Karpas-422 (cell line): ENCODE data around the gene C2CD2L. TPM values are rescaled to one million over a fixed set of nuclear protein-coding genes. Genes with fewer than 3 reads are reported as not detected.
A peak's percentile ranks its signal among the peaks of the same experiment; 100 is the strongest.
"Not testable (repeated sequence)": the region's sequence is repeated elsewhere in the genome, so short reads cannot be mapped to it uniquely, and the experiment has no call there.

ENCODE experiments used
- DNase-seq: peaks from one replicate; pipeline ENCODE4 v3.0.0-alpha.2; 2015
- H2AFZ ChIP-seq: fragments of 200-600 bp; sonication (generic); 2 replicates; pipeline ENCODE4 v1.6.1; 2014; ENCODE audit warnings: antibody characterized with exemption, low read length, mixed read lengths
- H3K27ac ChIP-seq: fragments of 200-600 bp; sonication (generic); 2 replicates; pipeline ENCODE4 v1.5.1; 2014; ENCODE audit warnings: mild to moderate bottlenecking, low read length, moderate library complexity
- H3K27me3 ChIP-seq: fragments of 200-600 bp; sonication (generic); 2 replicates; pipeline ENCODE4 v1.6.1; 2014; ENCODE audit warnings: low read length, mixed read lengths
- H3K36me3 ChIP-seq: fragments of 200-600 bp; sonication (generic); 2 replicates; pipeline ENCODE4 v1.6.1; 2014; ENCODE audit warnings: low read length, mixed read lengths; ENCODE audit not compliant: insufficient read depth
- H3K4me1 ChIP-seq: fragments of 200-600 bp; sonication (generic); 2 replicates; pipeline ENCODE4 v1.6.1; 2014; ENCODE audit warnings: mild to moderate bottlenecking, low read length, mixed read lengths
- H3K4me2 ChIP-seq: fragments of 200-600 bp; sonication (generic); 2 replicates; pipeline ENCODE4 v1.6.1; 2014; ENCODE audit warnings: low read length, low read depth, mild to moderate bottlenecking; ENCODE audit not compliant: poor library complexity, severe bottlenecking
- H3K4me3 ChIP-seq: fragments of 200-600 bp; sonication (generic); 2 replicates; pipeline ENCODE4 v1.5.1; 2014; ENCODE audit warnings: mild to moderate bottlenecking, antibody characterized with exemption, low read length, mixed read lengths
- H3K79me2 ChIP-seq: fragments of 200-600 bp; sonication (generic); 2 replicates; pipeline ENCODE4 v1.6.1; 2014; ENCODE audit warnings: mild to moderate bottlenecking, low read length, mixed read lengths
- H3K9ac ChIP-seq: fragments of 200-600 bp; sonication (generic); 2 replicates; pipeline ENCODE4 v1.6.0; 2014; ENCODE audit warnings: low read length
- H3K9me2 ChIP-seq: fragments of 200-600 bp; sonication (generic), shearing (Covaris generic); replicated peaks from 2 replicates; pipeline ENCODE4 v1.6.0; 2014; ENCODE audit warnings: mild to moderate bottlenecking, low read length, moderate library complexity; ENCODE audit not compliant: insufficient read depth
- H3K9me3 ChIP-seq: fragments of 300-700, 200-600 bp; sonication (generic); 2 replicates; pipeline ENCODE4 v1.6.1; 2014; ENCODE audit warnings: low read length, mixed read lengths
- H4K20me1 ChIP-seq: fragments of 200-600 bp; sonication (generic); 2 replicates; pipeline ENCODE4 v1.6.1; 2014; ENCODE audit warnings: mild to moderate bottlenecking, antibody characterized with exemption, low read length, low read depth; ENCODE audit not compliant: insufficient read depth
- total RNA-seq: library from RNA; depleted of rRNA; stranded (reverse); fragments of >200 nt; shearing (Covaris generic); gene quantifications from 2 replicates; pipeline ENCODE4 v1.2.3, GENCODE V29; 2014; ENCODE audit warnings: low replicate concordance; rRNA removed

C2CD2L gene
- 10.1 and 11.9 TPM in 2 replicates for total RNA-seq

GRCh38 chr11:119106564-119107537 is at the start of gene C2CD2L:
Gene C2CD2L (plus strand): TSS chr11:119107344. CDS start chr11:119107742, 398 bp downstream.
- Histone ChIP-seq H3K27ac (peak within 1 kb of the TSS; percentile 88), H3K4me3 (peak within 1 kb of the TSS; percentile 80), H4K20me1 (no peaks in the 10 kb centered on the region), H3K9me2 (no peaks in the 10 kb centered on the region), H3K4me2 (peak within 1 kb of the TSS; percentile 80), H3K9ac (peak within 1 kb of the TSS; percentile 82), H3K27me3 (no peaks in the 10 kb centered on the region), H2AFZ (0 out of 2 replicates have a peak within 1 kb of the TSS, but pooled peaks have one; percentile 56), H3K36me3 (no peaks in the 10 kb centered on the region; the same call in 1 of the 2 replicates), H3K4me1 (peaks cover 50% of the 10 kb centered on the region), H3K9me3 (no peaks in the 10 kb centered on the region), H3K79me2 (peaks cover 28% of the 10 kb centered on the region)
- DNase-seq = peak; percentile 94

GRCh38 chr11:119059128-119059527 is 48.0 kb upstream of the C2CD2L start:
- not testable (repeated sequence) for H3K9ac ChIP-seq, H4K20me1 ChIP-seq, H3K27me3 ChIP-seq, DNase-seq, H3K4me2 ChIP-seq, H3K9me2 ChIP-seq, H2AFZ ChIP-seq, H3K36me3 ChIP-seq, H3K9me3 ChIP-seq, H3K27ac ChIP-seq, H3K4me3 ChIP-seq
- Histone ChIP-seq H3K4me1 (peaks cover 15% of the 10 kb centered on the region), H3K79me2 (peaks cover 25% of the 10 kb centered on the region)

- Histone ChIP-seq H3K79me2 (peaks cover 21% of the 10 kb centered on the region), H2AFZ (no peak overlapping the region), H3K4me2 (no peak overlapping the region), H3K9me2 (no peaks in the 10 kb centered on the region), H3K9me3 (no peaks in the 10 kb centered on the region), H3K4me1 (peaks cover 10% of the 10 kb centered on the region), H3K27me3 (no peaks in the 10 kb centered on the region), H3K27ac (no peak overlapping the region), H4K20me1 (no peaks in the 10 kb centered on the region), H3K9ac (no peak overlapping the region), H3K36me3 (no peaks in the 10 kb centered on the region), H3K4me3 (no peak overlapping the region)
- DNase-seq = no peak
These were observed 45.9 kb upstream of the C2CD2L start for GRCh38 chr11:119061256-119061655.

GRCh38 chr11:119062779-119063178 is 44.4 kb upstream of the C2CD2L start:
- H3K9me2 ChIP-seq = no peaks in the 10 kb centered on the region
- H3K4me3 ChIP-seq = no peak overlapping the region
- DNase-seq = no peak
- no peaks in the 10 kb centered on the region for H4K20me1 ChIP-seq
- H3K4me1 ChIP-seq = peaks cover 14% of the 10 kb centered on the region
- H3K27me3 ChIP-seq = no peaks in the 10 kb centered on the region
- no peak overlapping the region for H2AFZ ChIP-seq
- no peak overlapping the region for H3K27ac ChIP-seq
- H3K9ac ChIP-seq = no peak overlapping the region
- H3K9me3 ChIP-seq = no peaks in the 10 kb centered on the region
- H3K4me2 ChIP-seq = no peak overlapping the region
- peaks cover 16% of the 10 kb centered on the region for H3K79me2 ChIP-seq
- H3K36me3 ChIP-seq = no peaks in the 10 kb centered on the region

GRCh38 chr11:119065369-119065768 is 41.8 kb upstream of the C2CD2L start:
- no peaks in the 10 kb centered on the region for H3K9me2 ChIP-seq
- no peaks in the 10 kb centered on the region for H4K20me1 ChIP-seq
- no peak overlapping the region for H3K4me2 ChIP-seq
- H3K36me3 ChIP-seq = no peaks in the 10 kb centered on the region
- no peak overlapping the region for H2AFZ ChIP-seq
- H3K9me3 ChIP-seq = no peaks in the 10 kb centered on the region
- H3K27me3 ChIP-seq = no peaks in the 10 kb centered on the region
- H3K27ac ChIP-seq = no peak overlapping the region
- peak; percentile 68 for DNase-seq
- H3K4me1 ChIP-seq = peaks cover 8% of the 10 kb centered on the region
- peaks cover 23% of the 10 kb centered on the region for H3K79me2 ChIP-seq
- no peak overlapping the region for H3K9ac ChIP-seq
- H3K4me3 ChIP-seq = no peak overlapping the region

- Histone ChIP-seq H2AFZ (0 out of 2 replicates have a peak within 1 kb of the TSS, but pooled peaks have one; percentile 23), H3K4me3 (peak within 1 kb of the TSS; percentile 71), H3K9ac (peak within 1 kb of the TSS; percentile 73), H3K36me3 (no peaks in the 10 kb centered on the region), H3K27ac (no peak within 1 kb of the TSS; the same call in 1 of the 2 replicates), H3K27me3 (no peaks in the 10 kb centered on the region), H3K4me1 (peaks cover 8% of the 10 kb centered on the region), H3K9me2 (no peaks in the 10 kb centered on the region), H4K20me1 (no peaks in the 10 kb centered on the region), H3K4me2 (peak within 1 kb of the TSS; percentile 61), H3K9me3 (no peaks in the 10 kb centered on the region), H3K79me2 (peaks cover 23% of the 10 kb centered on the region)
- peak; percentile 95 for DNase-seq
These were observed 39.5 kb upstream of the C2CD2L start, which contains the start of gene VPS11 for GRCh38 chr11:119067371-119068222. Gene VPS11 (plus strand): TSS chr11:119067818. CDS start chr11:119067824, 6 bp downstream.

GRCh38 chr11:119077839-119078238 is 29.3 kb upstream of the C2CD2L start:
- Histone ChIP-seq H3K9ac (no peak overlapping the region), H3K4me2 (no peak overlapping the region), H3K36me3 (no peaks in the 10 kb centered on the region), H3K9me3 (no peaks in the 10 kb centered on the region), H4K20me1 (no peaks in the 10 kb centered on the region), H3K27ac (no peak overlapping the region), H2AFZ (no peak overlapping the region), H3K4me1 (no peaks in the 10 kb centered on the region), H3K9me2 (no peaks in the 10 kb centered on the region), H3K4me3 (no peak overlapping the region), H3K79me2 (no peaks in the 10 kb centered on the region), H3K27me3 (no peaks in the 10 kb centered on the region)
- no peak for DNase-seq
